Osteocyte (in vitro differentiated cells): Measurements from ENCODE around the gene PANK3. TPM values are rescaled to one million over a fixed set of nuclear protein-coding genes. Genes with fewer than 3 reads are reported as not detected.
A peak's percentile ranks its signal among the peaks of the same experiment; 100 is the strongest.

Experiments
- DNase-seq: peaks from one replicate; pipeline ENCODE4 v3.0.0; 2021; ENCODE audit warnings: mixed read lengths; ENCODE audit not compliant: unreplicated experiment; ENCODE audit errors: extremely low spot score
- H3K27ac Mint-ChIP-seq: one replicate; pipeline ENCODE4 v1.8.0; 2021; ENCODE audit warnings: mild to moderate bottlenecking, mixed read lengths; ENCODE audit not compliant: unreplicated experiment
- H3K27me3 Mint-ChIP-seq: one replicate; pipeline ENCODE4 v1.8.0; 2021; ENCODE audit warnings: mixed read lengths; ENCODE audit not compliant: unreplicated experiment
- H3K36me3 Mint-ChIP-seq: one replicate; pipeline ENCODE4 v1.8.0; 2021; ENCODE audit warnings: mixed read lengths; ENCODE audit not compliant: unreplicated experiment
- H3K4me1 Mint-ChIP-seq: one replicate; pipeline ENCODE4 v1.8.0; 2021; ENCODE audit warnings: mixed read lengths; ENCODE audit not compliant: unreplicated experiment
- H3K4me3 Mint-ChIP-seq: one replicate; pipeline ENCODE4 v1.8.0; 2021; ENCODE audit warnings: mild to moderate bottlenecking, moderate library complexity, mixed read lengths; ENCODE audit not compliant: unreplicated experiment
- H3K9me3 Mint-ChIP-seq: one replicate; pipeline ENCODE4 v1.8.0; 2021; ENCODE audit warnings: mixed read lengths; ENCODE audit not compliant: unreplicated experiment
- CTCF ChIP-seq: fragments of 200-600 bp; sonication (generic); IDR thresholded peaks from 2 replicates; pipeline ENCODE4 v1.5.0; 2021; ENCODE audit warnings: antibody characterized with exemption, mild to moderate bottlenecking, moderate library complexity
- long read RNA-seq: library from polyadenylated mRNA; unstranded; transcript quantifications from one replicate; pipeline ENCODE4 v2.0.0, GENCODE V29; 2021
- total RNA-seq: library from RNA; stranded (reverse); gene quantifications from 2 replicates; pipeline ENCODE4 v1.2.1, GENCODE V29; 2021

The PANK3 gene
- 70.8 and 73.3 TPM in 2 replicates for total RNA-seq
- long read RNA-seq, full-length matches to known transcripts: 27 of 43 reads
- long read RNA-seq, partial matches to known transcripts: 5 of 43 reads
- long read RNA-seq, other reads (novel, unspliced or antisense): 11 of 43 reads

- H3K9me3 Mint-ChIP-seq: no peaks in the 10 kb centered on the region
- no peak for DNase-seq
- no peaks in the 10 kb centered on the region for H3K27me3 Mint-ChIP-seq
- no peak for TF ChIP-seq CTCF
- peak within 1 kb of the TSS; percentile 98 for H3K27ac Mint-ChIP-seq
- no peaks in the 10 kb centered on the region for H3K36me3 Mint-ChIP-seq
- peaks cover 41% of the 10 kb centered on the region for H3K4me1 Mint-ChIP-seq
- peak within 1 kb of the TSS; percentile 87 for H3K4me3 Mint-ChIP-seq
Measured at GRCh38 chr5:168578538-168579487, at the start of gene PANK3. Gene PANK3 (minus strand): TSS chr5:168579368. CDS start chr5:168579283, 85 bp downstream.

- H3K27ac Mint-ChIP-seq: no peak overlapping the region
- no peaks in the 10 kb centered on the region for H3K4me1 Mint-ChIP-seq
- no peaks in the 10 kb centered on the region for H3K9me3 Mint-ChIP-seq
- no peak for DNase-seq
- no peak for TF ChIP-seq CTCF
- no peak overlapping the region for H3K4me3 Mint-ChIP-seq
- peaks cover 36% of the 10 kb centered on the region for H3K27me3 Mint-ChIP-seq
- no peaks in the 10 kb centered on the region for H3K36me3 Mint-ChIP-seq
Measured at GRCh38 chr5:168624850-168625364, 45.7 kb upstream of the PANK3 start.

DNA sequence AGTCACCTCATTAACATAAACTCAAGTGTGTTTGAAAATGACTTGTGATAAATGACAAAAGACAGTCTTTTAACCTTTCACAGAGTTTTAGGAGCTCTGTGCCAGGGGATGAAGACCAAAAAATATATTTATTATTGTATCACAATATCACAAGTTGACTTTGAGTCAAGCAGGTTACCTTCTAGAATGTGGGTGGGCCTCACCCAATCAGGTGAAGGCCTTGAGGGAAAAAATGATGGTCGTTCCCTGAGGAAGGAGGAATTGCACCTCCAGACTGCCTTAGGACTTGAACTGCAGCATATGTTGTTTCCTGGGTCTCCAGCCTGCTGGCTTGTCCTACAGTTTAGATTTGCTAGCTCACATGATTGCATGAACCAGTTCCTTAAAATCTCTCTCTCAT is 41.6 kb upstream of the PANK3 start:
- no peak for DNase-seq
- no peaks in the 10 kb centered on the region for H3K4me1 Mint-ChIP-seq
- H3K27ac Mint-ChIP-seq: no peak overlapping the region
- H3K36me3 Mint-ChIP-seq: no peaks in the 10 kb centered on the region
- no peak overlapping the region for H3K4me3 Mint-ChIP-seq
- no peak for TF ChIP-seq CTCF
- H3K9me3 Mint-ChIP-seq: no peaks in the 10 kb centered on the region
- H3K27me3 Mint-ChIP-seq: peaks cover 24% of the 10 kb centered on the region

- Mint-ChIP-seq H3K36me3 (no peaks in the 10 kb centered on the region), H3K27ac (no peak overlapping the region), H3K9me3 (no peaks in the 10 kb centered on the region), H3K4me3 (no peak overlapping the region), H3K4me1 (peaks cover 5% of the 10 kb centered on the region), H3K27me3 (no peaks in the 10 kb centered on the region)
- TF ChIP-seq CTCF: no peak
- DNase-seq: no peak
Measured at GRCh38 chr5:168614661-168615060, 35.5 kb upstream of the PANK3 start.

DNA sequence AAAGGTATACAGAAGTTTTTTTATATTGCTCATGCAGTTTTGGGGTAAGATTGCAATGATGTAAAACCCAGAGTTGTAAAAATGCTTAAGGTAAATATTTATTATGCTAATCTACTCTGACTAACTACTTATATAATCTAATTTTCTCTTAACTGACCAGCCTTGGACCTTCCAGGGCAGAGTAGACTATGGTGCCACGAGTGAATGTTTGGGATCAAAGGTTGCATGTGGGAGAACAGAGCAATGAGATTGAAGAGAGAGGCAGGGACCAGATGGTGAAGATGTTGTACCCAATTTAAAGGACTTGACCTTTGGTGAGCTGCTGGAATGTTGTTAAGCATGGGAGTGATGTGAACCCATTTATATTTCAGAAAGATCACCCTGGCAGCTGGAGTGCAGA is 34.8 kb upstream of the PANK3 start:
- Mint-ChIP-seq H3K36me3 (no peaks in the 10 kb centered on the region), H3K9me3 (no peaks in the 10 kb centered on the region), H3K4me1 (peaks cover 5% of the 10 kb centered on the region), H3K27me3 (no peaks in the 10 kb centered on the region), H3K4me3 (no peak overlapping the region), H3K27ac (no peak overlapping the region)
- no peak for DNase-seq
- no peak for TF ChIP-seq CTCF
